Measurements from ENCODE around the gene UNCX.
"Not testable (repeated sequence)": the region's sequence is repeated elsewhere in the genome, so short reads cannot be mapped to it uniquely, and the experiment has no call there.

Gene UNCX

GRCh38 chr7:1232623-1233332, at the start of gene UNCX:
UNCX (plus strand) TSS chr7:1232872; CDS start chr7:1233018, 146 bp downstream.
- no peak within 1 kb of the TSS for H3K4me3 ChIP-seq (ENCODE audit: control insufficient read depth, low read depth, low read length)
- TF ChIP-seq, protein P1, sequence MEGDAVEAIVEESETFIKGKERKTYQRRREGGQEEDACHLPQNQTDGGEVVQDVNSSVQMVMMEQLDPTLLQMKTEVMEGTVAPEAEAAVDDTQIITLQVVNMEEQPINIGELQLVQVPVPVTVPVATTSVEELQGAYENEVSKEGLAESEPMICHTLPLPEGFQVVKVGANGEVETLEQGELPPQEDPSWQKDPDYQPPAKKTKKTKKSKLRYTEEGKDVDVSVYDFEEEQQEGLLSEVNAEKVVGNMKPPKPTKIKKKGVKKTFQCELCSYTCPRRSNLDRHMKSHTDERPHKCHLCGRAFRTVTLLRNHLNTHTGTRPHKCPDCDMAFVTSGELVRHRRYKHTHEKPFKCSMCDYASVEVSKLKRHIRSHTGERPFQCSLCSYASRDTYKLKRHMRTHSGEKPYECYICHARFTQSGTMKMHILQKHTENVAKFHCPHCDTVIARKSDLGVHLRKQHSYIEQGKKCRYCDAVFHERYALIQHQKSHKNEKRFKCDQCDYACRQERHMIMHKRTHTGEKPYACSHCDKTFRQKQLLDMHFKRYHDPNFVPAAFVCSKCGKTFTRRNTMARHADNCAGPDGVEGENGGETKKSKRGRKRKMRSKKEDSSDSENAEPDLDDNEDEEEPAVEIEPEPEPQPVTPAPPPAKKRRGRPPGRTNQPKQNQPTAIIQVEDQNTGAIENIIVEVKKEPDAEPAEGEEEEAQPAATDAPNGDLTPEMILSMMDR (IDR thresholded peaks at IDR 0.05; ENCODE audit: control insufficient read depth, insufficient read depth, low read depth, low read length, missing control alignments) = no peak
- no peak for DNase-seq (ENCODE audit: low read depth)

- TF ChIP-seq, protein P1 (IDR thresholded peaks at IDR 0.05; ENCODE audit: control insufficient read depth, insufficient read depth, low read depth, low read length, missing control alignments) = no peak
- no peak for DNase-seq (ENCODE audit: low read depth)
Observed at GRCh38 chr7:1187127-1187526, 45.5 kb upstream of the UNCX start.

GRCh38 chr7:1188720-1189294, 43.9 kb upstream of the UNCX start:
- DNase-seq (ENCODE audit: low read depth) = no peak
- no peak overlapping the region for H3K4me3 ChIP-seq (ENCODE audit: control insufficient read depth, low read depth, low read length)
- TF ChIP-seq, protein P1 (IDR thresholded peaks at IDR 0.05; ENCODE audit: control insufficient read depth, insufficient read depth, low read depth, low read length, missing control alignments) = no peak

More at GRCh38 chr7:1187127-1187526, 45.5 kb upstream of the UNCX start:
- no peak overlapping the region for H3K4me3 ChIP-seq (ENCODE audit: control insufficient read depth, low read depth, low read length)

DNA sequence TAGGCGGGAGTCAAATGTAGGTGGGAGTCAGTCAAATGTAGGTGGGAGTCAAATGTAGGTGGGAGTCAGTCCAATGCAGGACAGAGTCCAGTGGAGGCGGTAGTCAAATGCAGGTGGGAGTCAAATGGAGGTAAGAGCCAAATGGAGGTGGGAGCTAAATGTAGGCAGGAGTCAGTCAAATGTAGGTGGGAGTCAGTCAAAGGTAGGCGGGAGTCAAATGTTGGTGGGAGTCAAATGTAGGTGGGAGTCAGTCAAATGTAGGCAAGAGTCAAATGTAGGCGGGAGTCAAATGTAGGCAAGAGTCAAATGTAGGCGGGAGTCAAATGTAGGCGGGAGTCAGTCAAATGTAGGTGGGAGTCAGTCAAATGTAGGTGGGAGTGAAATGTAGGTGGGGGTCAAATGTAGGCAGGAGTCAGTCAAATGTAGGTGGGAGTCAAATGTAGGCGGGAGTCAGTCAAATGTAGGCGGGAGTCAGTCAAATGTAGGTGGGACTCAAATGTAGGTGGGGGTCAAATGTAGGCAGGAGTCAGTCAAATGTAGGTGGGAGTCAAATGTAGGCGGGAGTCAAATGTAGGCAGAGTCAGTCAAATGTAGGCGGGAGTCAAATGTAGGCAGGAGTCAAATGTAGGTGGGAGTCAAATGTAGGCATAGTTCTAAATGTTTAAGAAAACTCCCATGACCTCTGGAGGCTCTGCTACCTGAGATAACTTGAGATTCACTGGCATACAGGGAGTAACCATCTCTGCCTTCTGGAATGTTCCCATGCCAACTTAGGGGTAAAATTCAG, 42.5 kb upstream of the UNCX start:
- DNase-seq (ENCODE audit: low read depth) = no peak
- TF ChIP-seq, protein P1 (IDR thresholded peaks at IDR 0.05; ENCODE audit: control insufficient read depth, insufficient read depth, low read depth, low read length, missing control alignments) = no peak

DNA sequence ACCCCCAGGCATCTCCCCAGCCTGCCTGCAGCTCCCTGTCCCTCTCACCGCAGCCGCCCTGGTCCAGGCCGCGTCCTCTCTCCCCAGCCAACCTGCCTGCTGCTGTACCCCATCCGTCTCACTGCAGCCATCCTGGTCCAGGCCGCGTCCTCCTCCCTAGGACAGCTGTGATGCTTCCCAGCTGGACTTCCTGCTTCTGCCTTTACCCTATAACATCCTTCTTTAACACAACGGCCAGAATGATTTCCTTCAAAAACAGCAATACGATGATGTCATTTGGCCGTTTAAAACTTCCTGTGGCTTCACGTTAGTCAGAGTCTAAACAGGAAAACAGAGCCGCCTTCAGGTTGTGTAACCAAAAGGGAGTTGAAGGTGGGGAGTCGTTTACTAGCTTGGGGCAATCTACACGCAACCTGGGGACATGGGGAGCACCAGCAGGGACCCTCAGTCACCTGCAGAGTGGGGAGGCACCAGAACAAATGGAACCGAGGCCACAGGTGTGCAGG, 40.4 kb upstream of the UNCX start:
- DNase-seq (ENCODE audit: low read depth) = peak; percentile 40
- H3K4me3 ChIP-seq (ENCODE audit: control insufficient read depth, low read depth, low read length) = no peak overlapping the region
- TF ChIP-seq, protein P1 (IDR thresholded peaks at IDR 0.05; ENCODE audit: control insufficient read depth, insufficient read depth, low read depth, low read length, missing control alignments) = no peak

More for the DNA sequence above, 42.5 kb upstream of the UNCX start:
- H3K4me3 ChIP-seq (ENCODE audit: control insufficient read depth, low read depth, low read length) = no peak overlapping the region

- TF ChIP-seq, protein P1 (IDR thresholded peaks at IDR 0.05; ENCODE audit: control insufficient read depth, insufficient read depth, low read depth, low read length, missing control alignments) = peak; percentile 77
- H3K4me3 ChIP-seq (ENCODE audit: control insufficient read depth, low read depth, low read length) = no peak overlapping the region
- no peak for DNase-seq (ENCODE audit: low read depth)
Observed at GRCh38 chr7:1193593-1194424, 38.9 kb upstream of the UNCX start.

DNA sequence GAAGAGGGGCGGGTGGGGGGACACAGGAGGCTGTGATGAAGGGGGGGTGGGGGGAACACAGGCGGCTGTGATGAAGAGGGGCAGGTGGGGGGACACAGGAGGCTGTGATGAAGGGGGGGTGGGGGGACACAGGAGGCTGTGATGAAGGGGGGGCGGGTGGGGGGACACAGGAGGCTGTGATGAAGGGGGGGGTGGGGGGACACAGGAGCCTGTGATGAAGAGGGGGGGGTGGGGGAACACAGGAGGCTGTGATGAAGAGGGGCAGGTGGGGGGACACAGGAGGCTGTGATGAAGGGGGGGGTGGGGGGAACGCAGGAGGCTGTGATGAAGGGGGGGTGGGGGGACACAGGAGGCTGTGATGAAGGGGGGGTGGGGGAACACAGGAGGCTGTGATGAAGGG, 36.2 kb upstream of the UNCX start:
- not testable (repeated sequence) for DNase-seq (ENCODE audit: low read depth)

More for the DNA sequence above, 36.2 kb upstream of the UNCX start:
- not testable (repeated sequence) for H3K4me3 ChIP-seq (ENCODE audit: control insufficient read depth, low read depth, low read length)
